PFSK-1 (cell line): ENCODE measurements around the gene GBE1.

Experiments used
- FOXP2 ChIP-seq: optimal IDR thresholded peaks from 2 replicates; pipeline ENCODE3; 2011; ENCODE audit warnings: borderline replicate concordance, control low read depth, inconsistent platforms; ENCODE audit not compliant: insufficient read depth; ENCODE audit errors: extremely low read length, extremely low read depth
- POLR2AphosphoS5 ChIP-seq: IDR thresholded peaks from 2 replicates; pipeline ENCODE4 v1.6.1; 2012; ENCODE audit warnings: low read depth, mild to moderate bottlenecking, control low read depth, low read length, moderate library complexity
- REST ChIP-seq, 2 experiments: IDR thresholded peaks; 2 replicates each; pipeline versions ENCODE4 v1.6.1 to v1.8.0; 2011 to 2012; ENCODE audit warnings: low read depth in 2 of 2, low read length in 2 of 2, control low read depth in 1 of 2, inconsistent platforms in 1 of 2, mild to moderate bottlenecking in 1 of 2, moderate library complexity in 1 of 2; ENCODE audit not compliant: insufficient read depth in 1 of 2
- SIN3A ChIP-seq: IDR thresholded peaks from 2 replicates; pipeline ENCODE4 v1.6.1; 2012; ENCODE audit warnings: mild to moderate bottlenecking, low read length, moderate library complexity, borderline replicate concordance; ENCODE audit not compliant: insufficient read depth
- TAF1 ChIP-seq: IDR thresholded peaks from 2 replicates; pipeline ENCODE4 v1.6.1; 2012; ENCODE audit warnings: low read length, control low read depth, borderline replicate concordance; ENCODE audit not compliant: insufficient read depth

GBE1 gene

GRCh38 chr3:81709606-81710005 lies 51.8 kb downstream of the GBE1 start:
- TF ChIP-seq TAF1 (no peak), REST (IDR thresholded peaks at IDR 0.05; ENCODE audit: insufficient read depth in 1 of 2, low read depth in 2 of 2, low read length in 2 of 2) (no peak), SIN3A (no peak), FOXP2 (no peak), POLR2AphosphoS5 (no peak)

- no peak for TF ChIP-seq FOXP2
- no peak for TF ChIP-seq SIN3A
- TF ChIP-seq POLR2AphosphoS5 = no peak
- TF ChIP-seq TAF1 = no peak
- no peak for TF ChIP-seq REST (IDR thresholded peaks at IDR 0.05; ENCODE audit: insufficient read depth in 1 of 2, low read depth in 2 of 2, low read length in 2 of 2)
These were observed 53.4 kb downstream of the GBE1 start for GRCh38 chr3:81707996-81708395.

- TF ChIP-seq SIN3A = no peak
- TF ChIP-seq REST (IDR thresholded peaks at IDR 0.05; ENCODE audit: insufficient read depth in 1 of 2, low read depth in 2 of 2, low read length in 2 of 2) = no peak
- TF ChIP-seq TAF1 = no peak
- no peak for TF ChIP-seq FOXP2
- TF ChIP-seq POLR2AphosphoS5 = no peak
These were observed 59.3 kb downstream of the GBE1 start for GRCh38 chr3:81702126-81702525.

- no peak for TF ChIP-seq REST (IDR thresholded peaks at IDR 0.05; ENCODE audit: insufficient read depth in 1 of 2, low read depth in 2 of 2, low read length in 2 of 2)
- TF ChIP-seq SIN3A = no peak
- no peak for TF ChIP-seq FOXP2
- TF ChIP-seq TAF1 = no peak
- no peak for TF ChIP-seq POLR2AphosphoS5
These were observed 61.7 kb downstream of the GBE1 start for GRCh38 chr3:81699536-81700320.
